ENCODE results near the gene LPAR5. TPM values are rescaled to one million over a fixed set of nuclear protein-coding genes. Genes with fewer than 3 reads are reported as not detected.
"Not testable (repeated sequence)": the region's sequence is repeated elsewhere in the genome, so short reads cannot be mapped to it uniquely, and the experiment has no call there.

The LPAR5 gene
- total RNA-seq, 4 donors from 2014 or later = 2.2 to 6.3 (median 2.4) TPM

DNA sequence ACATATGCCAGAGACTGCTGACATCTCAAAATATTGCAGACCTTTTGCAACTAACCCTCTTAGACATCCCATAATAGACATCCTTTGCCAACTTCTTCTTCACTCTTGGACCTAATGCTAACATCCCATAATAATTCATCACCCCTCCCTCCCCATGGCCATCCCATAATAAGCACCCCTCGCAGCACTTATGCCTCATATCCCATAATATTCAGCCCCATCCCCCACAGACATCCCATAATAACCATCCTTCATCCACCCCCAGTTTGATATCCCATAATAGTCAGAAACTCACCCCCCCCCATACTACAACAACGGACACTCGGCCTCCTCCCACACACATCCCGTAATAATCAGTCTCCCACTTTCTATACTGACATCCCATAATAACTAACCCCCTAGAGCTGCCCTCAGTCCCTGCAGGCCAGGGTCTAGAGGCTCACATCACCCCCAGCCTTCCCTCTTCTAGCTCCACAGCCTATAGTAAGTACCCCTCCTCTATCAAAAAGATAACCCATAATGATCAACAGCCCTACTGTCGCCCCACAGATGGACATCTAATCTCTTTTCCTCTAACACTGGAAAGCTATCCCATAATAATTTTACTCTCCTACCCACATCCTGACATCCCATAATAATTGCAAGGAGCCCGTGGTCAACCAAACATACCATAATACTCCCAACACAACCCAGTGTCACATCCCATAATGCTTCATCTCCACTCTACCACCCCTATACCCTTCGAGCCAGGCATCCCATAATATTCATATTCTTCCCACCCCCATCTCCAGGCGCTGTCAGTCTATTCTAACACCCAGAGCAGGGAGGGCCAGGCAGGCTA is 27.8 kb downstream of the LPAR5 start:
- ATAC-seq (ENCODE audit: low FRiP score) = peak; percentile 38
- TF ChIP-seq, protein P1, sequence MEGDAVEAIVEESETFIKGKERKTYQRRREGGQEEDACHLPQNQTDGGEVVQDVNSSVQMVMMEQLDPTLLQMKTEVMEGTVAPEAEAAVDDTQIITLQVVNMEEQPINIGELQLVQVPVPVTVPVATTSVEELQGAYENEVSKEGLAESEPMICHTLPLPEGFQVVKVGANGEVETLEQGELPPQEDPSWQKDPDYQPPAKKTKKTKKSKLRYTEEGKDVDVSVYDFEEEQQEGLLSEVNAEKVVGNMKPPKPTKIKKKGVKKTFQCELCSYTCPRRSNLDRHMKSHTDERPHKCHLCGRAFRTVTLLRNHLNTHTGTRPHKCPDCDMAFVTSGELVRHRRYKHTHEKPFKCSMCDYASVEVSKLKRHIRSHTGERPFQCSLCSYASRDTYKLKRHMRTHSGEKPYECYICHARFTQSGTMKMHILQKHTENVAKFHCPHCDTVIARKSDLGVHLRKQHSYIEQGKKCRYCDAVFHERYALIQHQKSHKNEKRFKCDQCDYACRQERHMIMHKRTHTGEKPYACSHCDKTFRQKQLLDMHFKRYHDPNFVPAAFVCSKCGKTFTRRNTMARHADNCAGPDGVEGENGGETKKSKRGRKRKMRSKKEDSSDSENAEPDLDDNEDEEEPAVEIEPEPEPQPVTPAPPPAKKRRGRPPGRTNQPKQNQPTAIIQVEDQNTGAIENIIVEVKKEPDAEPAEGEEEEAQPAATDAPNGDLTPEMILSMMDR (IDR thresholded peaks at IDR 0.05) = no peak
- DNase-seq (ENCODE audit: low spot score) = no peak

DNA sequence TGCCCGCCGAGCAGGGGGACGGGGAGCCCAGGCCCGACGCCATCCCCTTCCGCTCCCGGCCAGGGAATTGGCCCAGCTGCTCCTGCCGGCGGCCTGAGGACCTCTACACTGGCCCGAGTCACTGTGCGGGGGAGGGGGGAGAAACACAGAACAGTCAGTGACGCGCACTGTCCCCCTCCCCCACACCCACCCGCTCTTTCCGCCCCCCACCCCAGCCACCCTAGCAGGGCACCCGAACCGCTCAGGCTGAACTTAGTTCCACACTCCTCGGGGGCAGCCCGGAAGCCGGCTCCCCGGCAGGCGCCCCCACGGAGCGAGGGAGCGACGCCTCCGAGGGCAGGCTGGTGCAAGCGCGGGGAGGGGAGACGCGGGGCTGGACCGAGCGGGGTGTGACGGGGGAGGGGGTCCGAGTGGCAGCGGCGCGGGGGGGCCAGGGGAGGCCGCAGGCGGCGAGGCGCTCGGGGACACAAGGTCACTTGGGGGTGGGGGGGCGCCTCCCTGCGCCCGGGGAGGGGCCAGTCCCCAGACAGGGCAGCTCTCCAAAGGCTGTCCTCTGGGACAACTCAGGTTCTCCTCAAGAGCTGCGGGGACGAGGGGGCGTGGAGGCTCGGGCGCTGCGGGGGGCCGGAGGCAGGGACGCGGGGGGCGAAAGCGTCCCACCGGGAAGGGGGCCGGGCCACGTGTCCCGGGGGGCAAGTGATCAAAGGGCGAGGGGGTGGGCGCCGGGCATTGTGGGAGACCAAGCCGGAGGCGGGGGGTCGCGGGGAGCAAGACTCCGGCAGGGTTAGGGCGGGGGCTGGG is 29.2 kb downstream of the LPAR5 start:
- TF ChIP-seq, protein P1 (IDR thresholded peaks at IDR 0.05) = no peak
- peak; percentile 42 for ATAC-seq (ENCODE audit: low FRiP score)
- DNase-seq (ENCODE audit: low spot score) = peak; percentile 62

DNA sequence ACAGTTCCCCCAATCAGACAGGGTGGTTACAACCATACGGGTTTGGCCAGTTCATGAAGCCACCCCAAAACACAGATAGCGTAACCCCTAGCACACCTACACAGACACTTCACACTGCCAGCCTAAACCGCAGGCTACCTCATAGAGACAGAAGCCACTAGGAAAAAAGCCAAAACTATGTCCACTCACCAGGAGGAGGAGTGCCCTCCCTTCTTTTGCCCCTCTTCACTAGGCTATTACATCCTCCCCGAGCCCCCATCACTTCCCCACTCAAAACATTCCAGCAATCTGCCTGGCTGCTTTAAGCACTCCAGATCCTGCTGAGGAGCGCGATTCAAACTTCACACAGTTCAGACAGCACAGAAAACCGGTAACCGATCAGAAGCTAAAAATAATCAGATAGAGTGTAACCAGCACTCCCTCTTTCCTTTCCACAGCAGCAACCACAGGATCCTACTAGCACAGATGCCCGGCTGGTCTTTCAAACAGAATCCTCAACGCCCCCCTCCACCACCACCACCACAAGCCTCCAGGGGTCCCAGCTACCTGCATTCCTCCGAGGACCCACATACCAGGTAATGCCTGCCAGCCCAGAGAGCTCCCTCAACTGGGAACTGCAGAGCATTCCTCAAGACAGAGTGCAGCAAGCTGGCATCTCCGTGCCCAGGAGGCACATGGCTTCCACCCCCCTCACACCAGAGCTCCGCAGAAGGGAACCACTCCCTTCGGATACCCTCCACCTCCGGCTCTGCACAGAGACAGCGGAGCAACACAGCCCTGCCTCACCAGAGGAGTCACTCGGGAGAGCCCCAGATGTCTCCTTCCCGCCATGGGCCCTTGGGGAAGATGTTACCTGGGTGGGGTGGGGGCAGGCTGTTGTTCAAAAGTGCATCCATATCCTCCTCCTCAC is 30.1 kb downstream of the LPAR5 start:
- TF ChIP-seq, protein P1 (IDR thresholded peaks at IDR 0.05) = no peak
- ATAC-seq (ENCODE audit: low FRiP score) = no peak
- no peak for DNase-seq (ENCODE audit: low spot score)

- DNase-seq (ENCODE audit: low spot score) (no peak), ATAC-seq (ENCODE audit: low FRiP score) (no peak)
- TF ChIP-seq, protein P1 (IDR thresholded peaks at IDR 0.05) = no peak
These were observed 31.3 kb downstream of the LPAR5 start for GRCh38 chr12:6604259-6605029.

- TF ChIP-seq, protein P1 (IDR thresholded peaks at IDR 0.05) = no peak
- DNase-seq (ENCODE audit: low spot score) (no peak), ATAC-seq (ENCODE audit: low FRiP score) (no peak)
These were observed 32.6 kb downstream of the LPAR5 start for GRCh38 chr12:6603095-6603567.

DNA sequence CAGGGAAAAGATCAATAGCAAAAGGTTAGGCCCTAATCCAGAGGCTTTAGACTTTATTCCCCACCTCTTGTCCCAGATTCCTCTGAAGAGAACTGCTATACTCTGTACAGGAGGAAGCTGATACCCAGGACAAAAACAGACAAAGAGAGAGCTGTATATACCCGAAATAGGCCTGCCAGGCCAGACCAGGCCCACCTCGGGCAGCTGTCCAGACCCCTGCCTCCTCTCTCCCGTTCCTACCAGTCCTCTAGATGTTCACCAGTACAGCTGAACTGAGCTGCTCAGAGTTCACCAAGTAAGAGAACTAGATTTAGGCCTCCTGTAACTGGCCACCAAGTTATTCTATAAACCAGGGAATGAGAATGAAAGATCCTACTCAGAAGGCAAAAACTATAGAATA is 33.2 kb downstream of the LPAR5 start:
- no peak for DNase-seq (ENCODE audit: low spot score)
- TF ChIP-seq, protein P1 (IDR thresholded peaks at IDR 0.05) = no peak
- ATAC-seq (ENCODE audit: low FRiP score) = no peak

DNA sequence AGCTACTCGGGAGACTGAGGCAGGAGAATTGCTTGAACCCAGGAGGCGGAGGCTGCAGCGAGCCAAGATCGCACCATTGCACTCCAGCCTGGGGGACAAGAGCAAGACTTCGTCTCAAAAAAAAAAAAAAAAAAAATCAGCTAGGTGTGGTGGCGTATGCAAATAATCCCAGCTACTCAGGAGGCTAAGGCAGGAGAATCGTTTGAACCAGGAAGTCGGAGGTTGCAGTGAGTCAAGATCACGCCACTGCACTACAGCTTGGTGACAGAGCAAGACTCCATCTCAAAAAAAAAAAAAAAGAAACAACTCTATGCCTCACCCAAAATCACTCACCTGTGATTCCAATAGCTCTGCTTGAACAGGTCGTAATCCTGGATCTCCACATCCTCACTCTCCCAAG is 40.1 kb downstream of the LPAR5 start:
- ATAC-seq (ENCODE audit: low FRiP score); DNase-seq (ENCODE audit: low spot score): not testable (repeated sequence)
